ENCODE data around the gene KRTAP19-3. TPM values are rescaled to one million over a fixed set of nuclear protein-coding genes. Genes with fewer than 3 reads are reported as not detected.
A peak's percentile ranks its signal among the peaks of the same experiment; 100 is the strongest.

The KRTAP19-3 gene
- polyA plus RNA-seq, 1 of the 3 experiments (the other 2 are of a cell fraction): not detected

DNA sequence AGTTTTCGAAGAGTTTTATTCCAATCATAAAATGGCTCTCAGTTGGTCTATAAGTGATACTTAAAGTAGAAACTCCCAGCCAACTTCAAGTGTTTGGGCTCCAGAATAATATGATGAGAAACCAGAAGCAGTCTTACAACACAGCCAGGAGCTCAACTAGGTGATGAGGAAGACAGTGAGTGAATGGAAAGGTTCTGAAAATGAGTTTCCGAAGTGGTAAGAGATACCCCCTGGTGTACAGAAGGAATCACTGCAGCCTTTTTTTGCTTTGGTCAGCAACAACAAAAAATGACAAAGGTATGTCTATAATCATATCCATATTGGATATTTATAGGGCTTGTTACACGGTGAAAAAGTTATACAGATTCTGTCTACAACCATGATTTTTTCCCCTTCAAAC is 28.1 kb downstream of the KRTAP19-3 start:
- no peaks in the 10 kb centered on the region for H3F3A ChIP-seq (replicated peaks; ENCODE audit: insufficient read depth)
- DNase-seq: peak; percentile 12
- H4K20me1 ChIP-seq (ENCODE audit: insufficient read depth): no peaks in the 10 kb centered on the region
- H3K79me2 ChIP-seq (ENCODE audit: insufficient read depth): no peaks in the 10 kb centered on the region
- POLR2A ChIA-PET: no interaction called here
- H3K27ac ChIP-seq (ENCODE audit: low read depth in 2 of 2, low read length in 1 of 2): no peak overlapping the region
- no peaks in the 10 kb centered on the region for H3K36me3 ChIP-seq (replicated peaks in 1 of 2; ENCODE audit: control insufficient read depth in 1 of 2, insufficient read depth in 2 of 2, low read length in 1 of 2)
- CTCF ChIA-PET: interaction anchor here (0.6 to 0.7 kb wide), 3 partner anchors 9 to 12 kb away, joined by 3 read pairs; no protein-coding TSS in a partner anchor
- no peaks in the 10 kb centered on the region for H3K9me3 ChIP-seq
- no peaks in the 10 kb centered on the region for H3K4me1 ChIP-seq (ENCODE audit: control insufficient read depth in 1 of 2, insufficient read depth in 2 of 2, low read depth in 1 of 2, low read length in 1 of 2)
- no peak overlapping the region for H3K9ac ChIP-seq
- no peaks in the 10 kb centered on the region for H3K9me2 ChIP-seq
- 7% methylated on average over 3 of the region's 3 CpGs for WGBS (ENCODE audit: low lambda C conversion rate)
- TF ChIP-seq RAD21 (IDR thresholded peaks at IDR 0.05; ENCODE audit: low read length) (peak; percentile 35; the same call in 1 of the 2 replicates), RXRA (IDR thresholded peaks at IDR 0.05; ENCODE audit: borderline replicate concordance, low read depth) (no peak), GABPA (IDR thresholded peaks at IDR 0.05; ENCODE audit: low read depth) (no peak), TEAD4 (IDR thresholded peaks at IDR 0.05; ENCODE audit: borderline replicate concordance, insufficient read depth) (no peak), MXI1 (IDR thresholded peaks at IDR 0.05; ENCODE audit: low read depth, low read length) (no peak), ELF1 (IDR thresholded peaks at IDR 0.05) (no peak), TCF12 (IDR thresholded peaks at IDR 0.05) (no peak), NFIC (IDR thresholded peaks at IDR 0.05; ENCODE audit: borderline replicate concordance) (no peak), FOXJ3 (CRISPR knock-in tag; IDR thresholded peaks at IDR 0.05) (no peak), EZH2phosphoT487 (IDR thresholded peaks at IDR 0.05; ENCODE audit: borderline replicate concordance, low read depth) (no peak), SMC3 (IDR thresholded peaks at IDR 0.05; ENCODE audit: low read depth, low read length) (peak; percentile 32; the same call in 1 of the 2 replicates), FOXM1 (IDR thresholded peaks at IDR 0.05; ENCODE audit: low read depth) (no peak)
- TF ChIP-seq, protein P1, sequence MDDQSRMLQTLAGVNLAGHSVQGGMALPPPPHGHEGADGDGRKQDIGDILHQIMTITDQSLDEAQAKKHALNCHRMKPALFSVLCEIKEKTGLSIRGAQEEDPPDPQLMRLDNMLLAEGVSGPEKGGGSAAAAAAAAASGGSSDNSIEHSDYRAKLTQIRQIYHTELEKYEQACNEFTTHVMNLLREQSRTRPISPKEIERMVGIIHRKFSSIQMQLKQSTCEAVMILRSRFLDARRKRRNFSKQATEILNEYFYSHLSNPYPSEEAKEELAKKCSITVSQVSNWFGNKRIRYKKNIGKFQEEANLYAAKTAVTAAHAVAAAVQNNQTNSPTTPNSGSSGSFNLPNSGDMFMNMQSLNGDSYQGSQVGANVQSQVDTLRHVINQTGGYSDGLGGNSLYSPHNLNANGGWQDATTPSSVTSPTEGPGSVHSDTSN (IDR thresholded peaks at IDR 0.05): no peak
- TF ChIP-seq, protein P2, sequence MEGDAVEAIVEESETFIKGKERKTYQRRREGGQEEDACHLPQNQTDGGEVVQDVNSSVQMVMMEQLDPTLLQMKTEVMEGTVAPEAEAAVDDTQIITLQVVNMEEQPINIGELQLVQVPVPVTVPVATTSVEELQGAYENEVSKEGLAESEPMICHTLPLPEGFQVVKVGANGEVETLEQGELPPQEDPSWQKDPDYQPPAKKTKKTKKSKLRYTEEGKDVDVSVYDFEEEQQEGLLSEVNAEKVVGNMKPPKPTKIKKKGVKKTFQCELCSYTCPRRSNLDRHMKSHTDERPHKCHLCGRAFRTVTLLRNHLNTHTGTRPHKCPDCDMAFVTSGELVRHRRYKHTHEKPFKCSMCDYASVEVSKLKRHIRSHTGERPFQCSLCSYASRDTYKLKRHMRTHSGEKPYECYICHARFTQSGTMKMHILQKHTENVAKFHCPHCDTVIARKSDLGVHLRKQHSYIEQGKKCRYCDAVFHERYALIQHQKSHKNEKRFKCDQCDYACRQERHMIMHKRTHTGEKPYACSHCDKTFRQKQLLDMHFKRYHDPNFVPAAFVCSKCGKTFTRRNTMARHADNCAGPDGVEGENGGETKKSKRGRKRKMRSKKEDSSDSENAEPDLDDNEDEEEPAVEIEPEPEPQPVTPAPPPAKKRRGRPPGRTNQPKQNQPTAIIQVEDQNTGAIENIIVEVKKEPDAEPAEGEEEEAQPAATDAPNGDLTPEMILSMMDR (IDR thresholded peaks at IDR 0.05): peak; percentile 74
- TF ChIP-seq, protein P3, sequence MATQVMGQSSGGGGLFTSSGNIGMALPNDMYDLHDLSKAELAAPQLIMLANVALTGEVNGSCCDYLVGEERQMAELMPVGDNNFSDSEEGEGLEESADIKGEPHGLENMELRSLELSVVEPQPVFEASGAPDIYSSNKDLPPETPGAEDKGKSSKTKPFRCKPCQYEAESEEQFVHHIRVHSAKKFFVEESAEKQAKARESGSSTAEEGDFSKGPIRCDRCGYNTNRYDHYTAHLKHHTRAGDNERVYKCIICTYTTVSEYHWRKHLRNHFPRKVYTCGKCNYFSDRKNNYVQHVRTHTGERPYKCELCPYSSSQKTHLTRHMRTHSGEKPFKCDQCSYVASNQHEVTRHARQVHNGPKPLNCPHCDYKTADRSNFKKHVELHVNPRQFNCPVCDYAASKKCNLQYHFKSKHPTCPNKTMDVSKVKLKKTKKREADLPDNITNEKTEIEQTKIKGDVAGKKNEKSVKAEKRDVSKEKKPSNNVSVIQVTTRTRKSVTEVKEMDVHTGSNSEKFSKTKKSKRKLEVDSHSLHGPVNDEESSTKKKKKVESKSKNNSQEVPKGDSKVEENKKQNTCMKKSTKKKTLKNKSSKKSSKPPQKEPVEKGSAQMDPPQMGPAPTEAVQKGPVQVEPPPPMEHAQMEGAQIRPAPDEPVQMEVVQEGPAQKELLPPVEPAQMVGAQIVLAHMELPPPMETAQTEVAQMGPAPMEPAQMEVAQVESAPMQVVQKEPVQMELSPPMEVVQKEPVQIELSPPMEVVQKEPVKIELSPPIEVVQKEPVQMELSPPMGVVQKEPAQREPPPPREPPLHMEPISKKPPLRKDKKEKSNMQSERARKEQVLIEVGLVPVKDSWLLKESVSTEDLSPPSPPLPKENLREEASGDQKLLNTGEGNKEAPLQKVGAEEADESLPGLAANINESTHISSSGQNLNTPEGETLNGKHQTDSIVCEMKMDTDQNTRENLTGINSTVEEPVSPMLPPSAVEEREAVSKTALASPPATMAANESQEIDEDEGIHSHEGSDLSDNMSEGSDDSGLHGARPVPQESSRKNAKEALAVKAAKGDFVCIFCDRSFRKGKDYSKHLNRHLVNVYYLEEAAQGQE (IDR thresholded peaks at IDR 0.05; ENCODE audit: low read depth, low read length): no peak
- TF ChIP-seq, protein P4, sequence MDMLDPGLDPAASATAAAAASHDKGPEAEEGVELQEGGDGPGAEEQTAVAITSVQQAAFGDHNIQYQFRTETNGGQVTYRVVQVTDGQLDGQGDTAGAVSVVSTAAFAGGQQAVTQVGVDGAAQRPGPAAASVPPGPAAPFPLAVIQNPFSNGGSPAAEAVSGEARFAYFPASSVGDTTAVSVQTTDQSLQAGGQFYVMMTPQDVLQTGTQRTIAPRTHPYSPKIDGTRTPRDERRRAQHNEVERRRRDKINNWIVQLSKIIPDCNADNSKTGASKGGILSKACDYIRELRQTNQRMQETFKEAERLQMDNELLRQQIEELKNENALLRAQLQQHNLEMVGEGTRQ (IDR thresholded peaks at IDR 0.05; ENCODE audit: borderline replicate concordance, low read depth, low read length): no peak
- H3K4me2 ChIP-seq: no peak overlapping the region
- no peak overlapping the region; a peak in 1 of 4 replicates for H3K4me3 ChIP-seq (ENCODE audit: low read depth in 2 of 2, low read length in 1 of 2)
- H2AFZ ChIP-seq (ENCODE audit: low read depth): no peak overlapping the region
- no peaks in the 10 kb centered on the region for H3K27me3 ChIP-seq (ENCODE audit: insufficient read depth)
